SK-N-SH treated with all-trans-retinoic acid at 6 μM for 48 hours (cell line): ENCODE results near the gene TULP1.
A peak's percentile ranks its signal among the peaks of the same experiment; 100 is the strongest.

Experiments
- ATAC-seq: fragments of 200-7000 bp; cut with Tn5 transposase; 3 replicates; pipeline ENCODE4 v1.9.1; 2020; ENCODE audit warnings: mild to moderate bottlenecking, moderate library complexity
- ARNTL ChIP-seq: fragments of 450-650 bp; formaldehyde crosslinking; IDR thresholded peaks from 2 replicates; pipeline ENCODE4 v1.5.0; 2020; ENCODE audit warnings: low read depth, mild to moderate bottlenecking, moderate library complexity, borderline replicate concordance
- BACH2 ChIP-seq: fragments of 250-450 bp; sonication (Bioruptor Pico); IDR thresholded peaks from 2 replicates; pipeline ENCODE4 v1.9.0; 2021; ENCODE audit warnings: mild to moderate bottlenecking, borderline replicate concordance
- CREB5 ChIP-seq: fragments of 250-450 bp; sonication (Bioruptor Pico); IDR thresholded peaks from 2 replicates; pipeline ENCODE4 v1.5.1; 2020; ENCODE audit warnings: low read depth, mild to moderate bottlenecking, moderate library complexity
- CSDC2 ChIP-seq: fragments of 250-450 bp; sonication (Bioruptor Pico); IDR thresholded peaks from 2 replicates; pipeline ENCODE4 v1.5.0; 2020; ENCODE audit warnings: mild to moderate bottlenecking, moderate library complexity
- CSRNP3 ChIP-seq: fragments of 250-450 bp; sonication (Bioruptor Pico); IDR thresholded peaks from 2 replicates; pipeline ENCODE4 v1.5.1; 2021; ENCODE audit warnings: mild to moderate bottlenecking, moderate library complexity
- ESRRG ChIP-seq: fragments of 250-450 bp; sonication (Bioruptor Pico); IDR thresholded peaks from 2 replicates; pipeline ENCODE4 v1.6.1; 2021; ENCODE audit warnings: mild to moderate bottlenecking
- GLIS3 ChIP-seq: fragments of 250-450 bp; sonication (Bioruptor Pico); IDR thresholded peaks from 2 replicates; pipeline ENCODE4 v1.5.0; 2020; ENCODE audit warnings: mild to moderate bottlenecking, moderate library complexity
- ISL1 ChIP-seq: fragments of 250-450 bp; sonication (Bioruptor Pico); IDR thresholded peaks from 2 replicates; pipeline ENCODE4 v2.1.2; 2022; ENCODE audit warnings: mild to moderate bottlenecking, moderate library complexity
- OSR1 ChIP-seq: fragments of 250-450 bp; sonication (Bioruptor Pico); IDR thresholded peaks from 2 replicates; pipeline ENCODE4 v1.8.0; 2022; ENCODE audit warnings: moderate library complexity, mild to moderate bottlenecking, inconsistent platforms
- POU6F1 ChIP-seq: fragments of 250-450 bp; sonication (Bioruptor Pico); IDR thresholded peaks from 2 replicates; pipeline ENCODE4 v1.8.0; 2021; ENCODE audit warnings: low read depth, mild to moderate bottlenecking, moderate library complexity, borderline replicate concordance
- PPARA ChIP-seq: fragments of 250-450 bp; sonication (Bioruptor Pico); IDR thresholded peaks from 2 replicates; pipeline ENCODE4 v1.5.0; 2020; ENCODE audit warnings: mild to moderate bottlenecking, borderline replicate concordance
- RARB ChIP-seq: fragments of 250-450 bp; sonication (Bioruptor Pico); IDR thresholded peaks from 2 replicates; pipeline ENCODE4 v1.8.0; 2021; ENCODE audit warnings: mild to moderate bottlenecking, moderate library complexity
- SNAI2 ChIP-seq: fragments of 250-450 bp; sonication (Bioruptor Pico); IDR thresholded peaks from 2 replicates; pipeline ENCODE4 v1.5.0; 2020; ENCODE audit warnings: mild to moderate bottlenecking, moderate library complexity
- TOX ChIP-seq: fragments of 250-450 bp; sonication (Bioruptor Pico); IDR thresholded peaks from 2 replicates; pipeline ENCODE4 v1.8.0; 2021; ENCODE audit warnings: mild to moderate bottlenecking, moderate library complexity, borderline replicate concordance
- TSHZ2 ChIP-seq: fragments of 250-450 bp; sonication (Bioruptor Pico); IDR thresholded peaks from 2 replicates; pipeline ENCODE4 v1.5.0; 2020; ENCODE audit warnings: mild to moderate bottlenecking, moderate library complexity
- ZC3H10 ChIP-seq: fragments of 250-450 bp; sonication (Bioruptor Pico); IDR thresholded peaks from 2 replicates; pipeline ENCODE4 v1.5.1; 2021; ENCODE audit warnings: mild to moderate bottlenecking, moderate library complexity
- ZFP3 ChIP-seq: fragments of 250-450 bp; sonication (Bioruptor Pico); IDR thresholded peaks from 2 replicates; pipeline ENCODE4 v1.5.0; 2020; ENCODE audit warnings: mild to moderate bottlenecking, moderate library complexity
- ZFP30 ChIP-seq: fragments of 450-650 bp; formaldehyde crosslinking; IDR thresholded peaks from 2 replicates; pipeline ENCODE4 v1.5.0; 2022; ENCODE audit warnings: mild to moderate bottlenecking, moderate library complexity
- ZNF565 ChIP-seq: fragments of 450-650 bp; formaldehyde crosslinking; conservative IDR thresholded peaks from 2 replicates; pipeline ENCODE4 v1.5.0; 2020; ENCODE audit warnings: low read depth, mild to moderate bottlenecking, moderate library complexity
- ZNF70 ChIP-seq: fragments of 450-650 bp; formaldehyde crosslinking; IDR thresholded peaks from 2 replicates; pipeline ENCODE4 v1.5.0; 2020; ENCODE audit warnings: mild to moderate bottlenecking, moderate library complexity
- ZNF8 ChIP-seq: fragments of 450-650 bp; formaldehyde crosslinking; IDR thresholded peaks from 2 replicates; pipeline ENCODE4 v1.5.0; 2020; ENCODE audit warnings: mild to moderate bottlenecking, moderate library complexity

Gene TULP1

GRCh38 chr6:35524380-35525020 lies 11.8 kb upstream of the TULP1 start:
- TF ChIP-seq CREB5 (no peak), ISL1 (CRISPR knock-in tag) (no peak), CSRNP3 (CRISPR knock-in tag) (no peak), RARB (CRISPR knock-in tag) (no peak), TSHZ2 (CRISPR knock-in tag) (no peak), ZFP3 (CRISPR knock-in tag) (no peak), OSR1 (CRISPR knock-in tag) (no peak), ARNTL (CRISPR knock-in tag) (no peak), ESRRG (CRISPR knock-in tag) (no peak), GLIS3 (no peak), ZNF8 (no peak), TOX (CRISPR knock-in tag) (no peak), ZNF565 (CRISPR knock-in tag) (no peak), POU6F1 (no peak)
- TF ChIP-seq, all 23 proteins: peak for 0
- no peak for ATAC-seq

- peak; percentile 96 for ATAC-seq
- TF ChIP-seq TOX (CRISPR knock-in tag) (no peak), ZNF70 (CRISPR knock-in tag) (no peak), SNAI2 (CRISPR knock-in tag) (no peak), ZFP30 (CRISPR knock-in tag) (no peak)
These were observed 10.3 kb upstream of the TULP1 start for GRCh38 chr6:35522660-35523658.

GRCh38 chr6:35522151-35522550 lies 9.5 kb upstream of the TULP1 start:
- ATAC-seq: no peak

GRCh38 chr6:35521235-35521634 lies 8.5 kb upstream of the TULP1 start:
- TF ChIP-seq BACH2 (CRISPR knock-in tag) (no peak), CSDC2 (CRISPR knock-in tag) (no peak), ARNTL (CRISPR knock-in tag) (no peak), ZFP30 (CRISPR knock-in tag) (no peak)
- ATAC-seq: no peak

More at GRCh38 chr6:35522151-35522550, 9.5 kb upstream of the TULP1 start:
- TF ChIP-seq ZC3H10 (CRISPR knock-in tag) (no peak), PPARA (CRISPR knock-in tag) (no peak), ISL1 (CRISPR knock-in tag) (no peak)
